ENCODE measurements around the gene ZNF26.

Gene ZNF26

GRCh38 chr12:133058203-133059113 lies 72.3 kb downstream of the ZNF26 start:
- no peaks in the 10 kb centered on the region for H3K4me1 ChIP-seq (ENCODE audit: control insufficient read depth, insufficient read depth, low read length, poor library complexity, severe bottlenecking)
- peaks cover 77% of the 10 kb centered on the region for H3K9me3 ChIP-seq (ENCODE audit: control insufficient read depth, low read length)
- no peak overlapping the region for H3K4me3 ChIP-seq (ENCODE audit: insufficient read depth, low read depth, low read length, poor library complexity, severe bottlenecking)
- no peak overlapping the region for H3K27ac ChIP-seq (ENCODE audit: insufficient read depth, low read length, poor library complexity, severe bottlenecking)
- peaks cover 26% of the 10 kb centered on the region for H3K36me3 ChIP-seq (ENCODE audit: control insufficient read depth, insufficient read depth, low read length)
- no peaks in the 10 kb centered on the region for H3K27me3 ChIP-seq (replicated peaks; ENCODE audit: control insufficient read depth, insufficient read depth, low read length, poor library complexity, severe bottlenecking)
- no peak for DNase-seq

DNA sequence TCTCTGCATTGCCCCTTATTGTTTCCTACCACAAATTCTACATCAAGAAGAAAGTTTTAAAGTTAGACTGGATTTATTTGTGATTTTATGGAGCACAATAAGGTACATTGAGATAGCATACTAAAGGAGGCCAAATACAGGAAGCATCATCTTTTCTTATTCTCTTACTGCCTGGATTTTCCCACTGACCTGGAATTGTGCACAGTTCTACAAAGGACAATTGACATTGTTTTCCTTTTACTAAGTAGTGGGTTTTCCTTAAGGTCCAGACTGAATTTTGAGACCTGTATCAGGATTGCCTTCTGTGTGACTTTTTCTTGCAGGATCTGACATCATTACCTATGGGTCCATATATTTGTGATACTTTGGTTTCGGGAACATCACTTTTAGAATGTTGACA lies 75.8 kb downstream of the ZNF26 start:
- no peak for DNase-seq
- H3K9me3 ChIP-seq (ENCODE audit: control insufficient read depth, low read length), result peaks cover 94% of the 10 kb centered on the region
- no peak overlapping the region for H3K27ac ChIP-seq (ENCODE audit: insufficient read depth, low read length, poor library complexity, severe bottlenecking)
- no peak overlapping the region for H3K4me3 ChIP-seq (ENCODE audit: insufficient read depth, low read depth, low read length, poor library complexity, severe bottlenecking)
- H3K36me3 ChIP-seq (ENCODE audit: control insufficient read depth, insufficient read depth, low read length), result peaks cover 11% of the 10 kb centered on the region
- H3K4me1 ChIP-seq (ENCODE audit: control insufficient read depth, insufficient read depth, low read length, poor library complexity, severe bottlenecking), result no peaks in the 10 kb centered on the region
- H3K27me3 ChIP-seq (replicated peaks; ENCODE audit: control insufficient read depth, insufficient read depth, low read length, poor library complexity, severe bottlenecking), result no peaks in the 10 kb centered on the region

- no peaks in the 10 kb centered on the region for H3K4me1 ChIP-seq (ENCODE audit: control insufficient read depth, insufficient read depth, low read length, poor library complexity, severe bottlenecking)
- H3K9me3 ChIP-seq (ENCODE audit: control insufficient read depth, low read length), result peaks cover 88% of the 10 kb centered on the region
- H3K4me3 ChIP-seq (ENCODE audit: insufficient read depth, low read depth, low read length, poor library complexity, severe bottlenecking), result no peak overlapping the region
- H3K36me3 ChIP-seq (ENCODE audit: control insufficient read depth, insufficient read depth, low read length), result peaks cover 2% of the 10 kb centered on the region
- no peak overlapping the region for H3K27ac ChIP-seq (ENCODE audit: insufficient read depth, low read length, poor library complexity, severe bottlenecking)
- no peaks in the 10 kb centered on the region for H3K27me3 ChIP-seq (replicated peaks; ENCODE audit: control insufficient read depth, insufficient read depth, low read length, poor library complexity, severe bottlenecking)
- no peak for DNase-seq
Observed at GRCh38 chr12:133063556-133063955, 77.4 kb downstream of the ZNF26 start.

GRCh38 chr12:133073836-133074235 lies 87.7 kb downstream of the ZNF26 start:
- Histone ChIP-seq H3K27ac (ENCODE audit: insufficient read depth, low read length, poor library complexity, severe bottlenecking) (no peak overlapping the region), H3K36me3 (ENCODE audit: control insufficient read depth, insufficient read depth, low read length) (no peaks in the 10 kb centered on the region), H3K4me1 (ENCODE audit: control insufficient read depth, insufficient read depth, low read length, poor library complexity, severe bottlenecking) (no peaks in the 10 kb centered on the region), H3K27me3 (replicated peaks; ENCODE audit: control insufficient read depth, insufficient read depth, low read length, poor library complexity, severe bottlenecking) (no peaks in the 10 kb centered on the region), H3K9me3 (ENCODE audit: control insufficient read depth, low read length) (peaks cover 37% of the 10 kb centered on the region), H3K4me3 (ENCODE audit: insufficient read depth, low read depth, low read length, poor library complexity, severe bottlenecking) (no peak overlapping the region)
- DNase-seq, result no peak
